ENCODE data around the gene IQCB1.
"Not testable (repeated sequence)": the region's sequence is repeated elsewhere in the genome, so short reads cannot be mapped to it uniquely, and the experiment has no call there.

Gene IQCB1

GRCh38 chr3:121781611-121782010 lies 53.2 kb downstream of the IQCB1 start:
- TF ChIP-seq YY1 (IDR thresholded peaks at IDR 0.05; ENCODE audit: insufficient read depth, insufficient read length) (no peak), ZNF274 (IDR thresholded peaks at IDR 0.05; ENCODE audit: low read depth, low read length) (no peak), SUZ12 (IDR thresholded peaks at IDR 0.05; ENCODE audit: extremely low read depth, insufficient read depth, insufficient read length) (no peak)
- no peak for DNase-seq (ENCODE audit: low read depth, low spot score)
- H3K9me3 ChIP-seq (ENCODE audit: insufficient read depth, low read length) = no peaks in the 10 kb centered on the region
- no peak overlapping the region for H3K9ac ChIP-seq (ENCODE audit: insufficient read length, low read depth)
- peaks cover 61% of the 10 kb centered on the region for H3K36me3 ChIP-seq (ENCODE audit: insufficient read depth, insufficient read length, low read length)
- H3K4me3 ChIP-seq (ENCODE audit: insufficient read length, low read depth) = no peak overlapping the region
- no peaks in the 10 kb centered on the region for H3K4me1 ChIP-seq (ENCODE audit: insufficient read depth, insufficient read length)
- H3K27me3 ChIP-seq (ENCODE audit: insufficient read depth, insufficient read length) = no peaks in the 10 kb centered on the region

DNA sequence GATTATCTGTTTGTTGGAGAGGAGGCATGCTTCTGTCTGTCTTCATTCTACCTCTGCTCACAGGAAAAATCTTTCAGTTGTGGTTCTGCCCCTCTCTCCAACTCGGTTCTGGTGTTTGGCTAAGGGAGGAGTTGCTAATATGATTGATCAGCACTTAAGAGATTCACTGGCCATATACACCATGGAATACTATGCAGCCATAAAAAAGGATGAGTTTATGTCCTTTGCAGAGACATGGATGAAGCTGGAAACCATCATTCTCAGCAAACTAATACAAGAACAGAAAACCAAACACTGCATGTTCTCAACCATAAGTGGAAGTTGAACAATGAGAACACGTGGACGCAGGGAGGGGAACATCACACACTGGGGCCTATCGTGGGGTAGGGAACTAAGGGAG lies 59.8 kb downstream of the IQCB1 start:
- not testable (repeated sequence) for H3K27me3 ChIP-seq (ENCODE audit: insufficient read depth, insufficient read length); H3K9me3 ChIP-seq (ENCODE audit: insufficient read depth, low read length); DNase-seq (ENCODE audit: low read depth, low spot score); H3K4me1 ChIP-seq (ENCODE audit: insufficient read depth, insufficient read length); H3K9ac ChIP-seq (ENCODE audit: insufficient read length, low read depth); H3K4me3 ChIP-seq (ENCODE audit: insufficient read length, low read depth)
- H3K36me3 ChIP-seq (ENCODE audit: insufficient read depth, insufficient read length, low read length) = peaks cover 71% of the 10 kb centered on the region

GRCh38 chr3:121769246-121769645 lies 65.6 kb downstream of the IQCB1 start:
- no peaks in the 10 kb centered on the region for H3K4me1 ChIP-seq (ENCODE audit: insufficient read depth, insufficient read length)
- H3K9me3 ChIP-seq (ENCODE audit: insufficient read depth, low read length) = no peaks in the 10 kb centered on the region
- DNase-seq (ENCODE audit: low read depth, low spot score) = no peak
- H3K4me3 ChIP-seq (ENCODE audit: insufficient read length, low read depth) = no peak overlapping the region
- H3K27me3 ChIP-seq (ENCODE audit: insufficient read depth, insufficient read length) = no peaks in the 10 kb centered on the region
- no peak overlapping the region for H3K9ac ChIP-seq (ENCODE audit: insufficient read length, low read depth)
- TF ChIP-seq ZNF274 (IDR thresholded peaks at IDR 0.05; ENCODE audit: low read depth, low read length) (no peak), SUZ12 (IDR thresholded peaks at IDR 0.05; ENCODE audit: extremely low read depth, insufficient read depth, insufficient read length) (no peak), YY1 (IDR thresholded peaks at IDR 0.05; ENCODE audit: insufficient read depth, insufficient read length) (no peak)
- peaks cover 37% of the 10 kb centered on the region for H3K36me3 ChIP-seq (ENCODE audit: insufficient read depth, insufficient read length, low read length)

GRCh38 chr3:121768452-121768851 lies 66.4 kb downstream of the IQCB1 start:
- no peak for DNase-seq (ENCODE audit: low read depth, low spot score)
- no peaks in the 10 kb centered on the region for H3K27me3 ChIP-seq (ENCODE audit: insufficient read depth, insufficient read length)
- no peaks in the 10 kb centered on the region for H3K9me3 ChIP-seq (ENCODE audit: insufficient read depth, low read length)
- no peak overlapping the region for H3K9ac ChIP-seq (ENCODE audit: insufficient read length, low read depth)
- H3K4me3 ChIP-seq (ENCODE audit: insufficient read length, low read depth) = no peak overlapping the region
- TF ChIP-seq YY1 (IDR thresholded peaks at IDR 0.05; ENCODE audit: insufficient read depth, insufficient read length) = no peak
- no peak for TF ChIP-seq ZNF274 (IDR thresholded peaks at IDR 0.05; ENCODE audit: low read depth, low read length)
- TF ChIP-seq SUZ12 (IDR thresholded peaks at IDR 0.05; ENCODE audit: extremely low read depth, insufficient read depth, insufficient read length) = no peak
- H3K36me3 ChIP-seq (ENCODE audit: insufficient read depth, insufficient read length, low read length) = peaks cover 35% of the 10 kb centered on the region
- no peaks in the 10 kb centered on the region for H3K4me1 ChIP-seq (ENCODE audit: insufficient read depth, insufficient read length)

DNA sequence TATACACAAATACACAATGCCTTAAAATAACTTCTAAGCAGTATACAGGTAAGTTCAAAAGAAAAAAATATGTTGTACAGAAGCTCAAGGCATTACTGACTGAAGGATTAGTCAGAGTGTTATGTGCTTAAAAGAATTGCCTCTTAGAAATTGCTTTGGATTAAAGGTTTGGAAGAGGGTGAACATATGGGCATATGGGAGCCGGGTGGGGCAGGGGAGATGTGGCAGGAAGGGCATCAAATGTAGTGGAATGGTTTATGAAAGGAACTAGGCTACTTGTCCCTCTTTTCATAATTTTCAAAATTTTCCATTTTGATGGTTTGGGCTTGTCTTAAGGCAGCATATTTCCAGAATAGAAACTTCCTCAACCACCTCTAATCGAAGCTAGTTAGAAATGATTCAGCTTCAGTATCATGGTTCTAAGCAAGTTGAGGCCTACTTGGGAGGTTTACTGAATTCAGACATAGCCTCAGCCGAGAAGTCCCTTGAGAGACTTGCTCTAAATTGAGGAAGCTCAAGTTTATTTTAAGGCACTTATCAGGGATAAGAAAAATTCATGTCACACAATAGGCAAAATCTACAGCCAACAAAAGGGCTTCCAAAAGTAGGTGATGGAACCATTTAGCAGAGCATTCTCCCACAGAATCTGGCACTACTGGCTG lies 75.2 kb downstream of the IQCB1 start:
- Histone ChIP-seq H3K9me3 (ENCODE audit: insufficient read depth, low read length) (no peaks in the 10 kb centered on the region), H3K4me3 (ENCODE audit: insufficient read length, low read depth) (no peak overlapping the region), H3K27me3 (ENCODE audit: insufficient read depth, insufficient read length) (no peaks in the 10 kb centered on the region), H3K9ac (ENCODE audit: insufficient read length, low read depth) (no peak overlapping the region), H3K4me1 (ENCODE audit: insufficient read depth, insufficient read length) (no peaks in the 10 kb centered on the region), H3K36me3 (ENCODE audit: insufficient read depth, insufficient read length, low read length) (no peaks in the 10 kb centered on the region)
- TF ChIP-seq SUZ12 (IDR thresholded peaks at IDR 0.05; ENCODE audit: extremely low read depth, insufficient read depth, insufficient read length) (no peak), ZNF274 (IDR thresholded peaks at IDR 0.05; ENCODE audit: low read depth, low read length) (no peak), YY1 (IDR thresholded peaks at IDR 0.05; ENCODE audit: insufficient read depth, insufficient read length) (no peak)
- no peak for DNase-seq (ENCODE audit: low read depth, low spot score)

DNA sequence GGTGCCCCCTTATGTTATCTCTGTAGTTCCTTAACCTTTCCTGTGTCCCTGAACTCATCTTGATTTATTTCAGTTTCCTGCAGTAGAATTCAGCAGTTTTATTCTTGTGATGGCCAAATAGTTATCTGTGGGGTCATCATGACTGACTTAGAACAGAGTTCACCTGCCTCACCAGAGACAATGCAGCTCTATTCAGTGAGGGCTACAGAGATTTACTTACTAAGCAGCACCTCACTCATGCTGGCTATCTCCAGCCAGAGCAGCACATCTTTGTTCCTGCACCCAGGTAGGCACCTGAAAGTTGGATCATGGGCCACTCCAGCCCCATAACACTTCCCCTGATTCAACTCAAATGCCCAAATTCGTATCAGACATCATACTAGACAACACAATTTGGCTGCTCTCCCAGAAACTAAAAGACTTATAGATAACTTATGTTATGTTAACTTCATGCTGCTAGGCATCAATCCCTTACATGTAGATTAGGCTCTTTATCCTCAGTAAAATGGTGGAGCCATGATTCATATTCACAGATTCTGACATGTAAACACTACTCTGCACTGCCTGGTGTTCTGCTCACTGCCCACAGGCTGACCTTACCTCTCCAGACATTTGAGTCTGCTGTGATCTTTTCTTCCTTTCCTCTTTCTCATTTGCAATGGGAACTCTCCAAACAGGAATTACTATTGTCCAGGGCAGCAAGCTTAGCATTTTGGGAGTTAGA lies 76.0 kb downstream of the IQCB1 start:
- Histone ChIP-seq H3K36me3 (ENCODE audit: insufficient read depth, insufficient read length, low read length) (no peaks in the 10 kb centered on the region), H3K9me3 (ENCODE audit: insufficient read depth, low read length) (no peaks in the 10 kb centered on the region), H3K27me3 (ENCODE audit: insufficient read depth, insufficient read length) (no peaks in the 10 kb centered on the region), H3K4me3 (ENCODE audit: insufficient read length, low read depth) (no peak overlapping the region), H3K9ac (ENCODE audit: insufficient read length, low read depth) (no peak overlapping the region), H3K4me1 (ENCODE audit: insufficient read depth, insufficient read length) (no peaks in the 10 kb centered on the region)
- no peak for DNase-seq (ENCODE audit: low read depth, low spot score)
- no peak for TF ChIP-seq YY1 (IDR thresholded peaks at IDR 0.05; ENCODE audit: insufficient read depth, insufficient read length)
- no peak for TF ChIP-seq SUZ12 (IDR thresholded peaks at IDR 0.05; ENCODE audit: extremely low read depth, insufficient read depth, insufficient read length)
- no peak for TF ChIP-seq ZNF274 (IDR thresholded peaks at IDR 0.05; ENCODE audit: low read depth, low read length)

- H3K9me3 ChIP-seq (ENCODE audit: insufficient read depth, low read length) = no peaks in the 10 kb centered on the region
- H3K9ac ChIP-seq (ENCODE audit: insufficient read length, low read depth) = no peak overlapping the region
- no peaks in the 10 kb centered on the region for H3K36me3 ChIP-seq (ENCODE audit: insufficient read depth, insufficient read length, low read length)
- no peaks in the 10 kb centered on the region for H3K4me1 ChIP-seq (ENCODE audit: insufficient read depth, insufficient read length)
- TF ChIP-seq SUZ12 (IDR thresholded peaks at IDR 0.05; ENCODE audit: extremely low read depth, insufficient read depth, insufficient read length) = no peak
- TF ChIP-seq YY1 (IDR thresholded peaks at IDR 0.05; ENCODE audit: insufficient read depth, insufficient read length) = no peak
- TF ChIP-seq ZNF274 (IDR thresholded peaks at IDR 0.05; ENCODE audit: low read depth, low read length) = no peak
- no peaks in the 10 kb centered on the region for H3K27me3 ChIP-seq (ENCODE audit: insufficient read depth, insufficient read length)
- DNase-seq (ENCODE audit: low read depth, low spot score) = no peak
- H3K4me3 ChIP-seq (ENCODE audit: insufficient read length, low read depth) = no peak overlapping the region
These were observed 76.9 kb downstream of the IQCB1 start for GRCh38 chr3:121757812-121758545.

All from NT2/D1 (cell line).